HG03103 (cell line): ENCODE measurements around the gene IL12RB1.

Experiments used
- ATAC-seq: cut with Tn5 transposase; IDR thresholded peaks from one replicate; pipeline ENCODE4 v1.9.1; 2021; ENCODE audit warnings: low read depth; ENCODE audit not compliant: unreplicated experiment

Gene IL12RB1

DNA sequence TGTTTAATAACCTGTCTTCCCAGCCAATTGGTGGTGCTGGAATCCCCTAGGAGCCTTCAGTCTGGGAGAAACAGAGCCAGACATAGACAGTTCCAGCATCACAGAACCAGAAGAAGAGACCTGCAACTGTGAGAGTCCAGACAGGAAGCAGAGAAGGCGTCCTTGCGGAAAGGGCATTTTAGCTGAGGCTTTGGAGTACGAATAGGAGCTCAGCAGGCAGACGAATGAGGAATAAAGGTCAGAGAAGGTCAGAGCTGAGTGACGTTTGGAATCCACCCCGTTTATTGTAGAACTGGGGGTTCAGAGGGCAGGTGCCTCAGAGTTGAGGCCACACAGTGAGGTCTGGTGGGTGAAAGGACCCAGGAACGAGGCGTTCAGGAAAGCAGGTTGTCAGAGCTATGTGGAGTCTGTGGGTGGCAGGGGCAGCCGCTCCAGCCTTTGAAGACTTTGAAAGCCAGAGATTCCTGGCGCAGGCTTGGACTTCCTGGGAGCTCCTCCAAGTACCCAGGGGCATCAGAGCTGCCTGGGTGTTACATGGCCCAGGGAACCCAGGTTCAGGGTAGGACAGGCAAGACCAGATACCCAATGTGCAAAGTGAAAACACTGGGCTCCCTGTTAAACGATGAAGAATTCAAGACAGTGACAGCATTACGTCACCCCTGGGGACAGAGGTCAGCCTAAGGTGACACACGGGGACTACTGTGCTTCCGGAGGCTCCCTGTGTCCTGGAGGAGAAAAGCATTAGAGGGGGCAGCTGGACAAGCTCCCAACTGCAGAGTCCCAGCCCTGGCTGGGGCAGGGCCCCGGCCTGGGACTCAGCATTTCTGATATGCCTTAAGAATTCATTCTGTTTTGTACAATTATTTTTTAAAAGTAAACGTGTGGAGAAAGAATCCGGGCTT lies 73.3 kb downstream of the IL12RB1 start:
- ATAC-seq, result no peak

DNA sequence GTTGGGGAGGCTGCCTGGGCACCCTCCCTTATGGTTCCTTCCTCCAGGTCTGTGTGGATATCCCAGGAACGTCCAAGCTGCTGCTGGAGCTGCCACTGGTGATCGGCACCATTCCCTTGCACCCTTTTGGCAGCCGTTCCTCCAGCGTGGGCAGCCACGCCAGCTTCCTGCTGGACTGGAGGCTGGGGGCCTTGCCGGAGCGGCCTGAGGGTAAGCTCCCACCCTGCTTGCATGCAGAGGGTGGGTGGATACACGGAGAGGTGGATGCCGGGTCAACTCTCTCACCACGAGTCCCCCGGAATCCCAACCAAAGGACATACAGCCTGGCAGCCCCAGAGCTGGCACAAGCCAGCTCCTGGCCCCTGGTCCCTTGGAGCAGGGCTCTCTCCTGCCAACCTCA lies 76.6 kb downstream of the IL12RB1 start:
- ATAC-seq, result no peak

DNA sequence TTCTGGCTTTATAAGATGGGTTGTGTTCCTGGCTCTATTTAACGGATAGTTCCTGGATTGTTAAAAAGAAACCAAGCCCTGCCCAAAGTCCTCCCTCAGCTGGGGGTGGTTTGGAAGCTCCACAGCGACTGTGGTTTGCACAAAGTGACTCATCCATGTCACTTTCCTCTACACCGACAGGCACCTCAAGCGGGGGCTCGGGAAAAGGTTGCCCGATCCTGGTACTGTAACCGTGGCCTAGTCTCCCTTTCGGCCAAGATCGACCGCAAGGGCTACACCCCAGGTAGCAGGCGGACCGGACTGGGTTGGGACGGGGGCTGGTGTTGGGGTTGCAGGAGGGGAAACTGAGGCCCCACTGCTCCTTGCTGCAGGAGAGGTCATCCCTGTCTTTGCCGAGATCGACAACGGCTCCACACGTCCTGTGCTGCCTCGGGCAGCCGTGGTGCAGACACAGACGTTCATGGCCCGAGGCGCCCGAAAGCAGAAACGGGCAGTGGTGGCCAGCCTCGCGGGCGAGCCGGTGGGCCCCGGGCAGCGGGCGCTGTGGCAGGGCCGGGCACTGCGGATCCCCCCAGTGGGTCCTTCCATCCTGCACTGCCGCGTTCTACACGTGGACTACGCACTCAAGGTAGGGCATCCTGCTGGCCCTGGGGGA lies 77.2 kb downstream of the IL12RB1 start:
- no peak for ATAC-seq
